ENCODE results near the gene PRKAR1B.

PRKAR1B gene

GRCh38 chr7:713488-714230, 13.4 kb downstream of the PRKAR1B start:
- no peak for TF ChIP-seq ZFX (IDR thresholded peaks at IDR 0.05)
- no peak for TF ChIP-seq CTCF (conservative IDR thresholded peaks at IDR 0.05)
- no peak overlapping the region for H3K27ac ChIP-seq

GRCh38 chr7:713139-713457, 14.0 kb downstream of the PRKAR1B start:
- TF ChIP-seq CTCF (conservative IDR thresholded peaks at IDR 0.05), result no peak
- no peak overlapping the region for H3K27ac ChIP-seq

GRCh38 chr7:712381-713138, 14.5 kb downstream of the PRKAR1B start:
- TF ChIP-seq ZFX (IDR thresholded peaks at IDR 0.05) (no peak), CTCF (conservative IDR thresholded peaks at IDR 0.05) (no peak)
- no peak overlapping the region for H3K27ac ChIP-seq

- no peak overlapping the region for H3K27ac ChIP-seq
- TF ChIP-seq CTCF (conservative IDR thresholded peaks at IDR 0.05) (no peak), ZFX (IDR thresholded peaks at IDR 0.05) (no peak)
Measured at GRCh38 chr7:711922-712380, 15.1 kb downstream of the PRKAR1B start.

DNA sequence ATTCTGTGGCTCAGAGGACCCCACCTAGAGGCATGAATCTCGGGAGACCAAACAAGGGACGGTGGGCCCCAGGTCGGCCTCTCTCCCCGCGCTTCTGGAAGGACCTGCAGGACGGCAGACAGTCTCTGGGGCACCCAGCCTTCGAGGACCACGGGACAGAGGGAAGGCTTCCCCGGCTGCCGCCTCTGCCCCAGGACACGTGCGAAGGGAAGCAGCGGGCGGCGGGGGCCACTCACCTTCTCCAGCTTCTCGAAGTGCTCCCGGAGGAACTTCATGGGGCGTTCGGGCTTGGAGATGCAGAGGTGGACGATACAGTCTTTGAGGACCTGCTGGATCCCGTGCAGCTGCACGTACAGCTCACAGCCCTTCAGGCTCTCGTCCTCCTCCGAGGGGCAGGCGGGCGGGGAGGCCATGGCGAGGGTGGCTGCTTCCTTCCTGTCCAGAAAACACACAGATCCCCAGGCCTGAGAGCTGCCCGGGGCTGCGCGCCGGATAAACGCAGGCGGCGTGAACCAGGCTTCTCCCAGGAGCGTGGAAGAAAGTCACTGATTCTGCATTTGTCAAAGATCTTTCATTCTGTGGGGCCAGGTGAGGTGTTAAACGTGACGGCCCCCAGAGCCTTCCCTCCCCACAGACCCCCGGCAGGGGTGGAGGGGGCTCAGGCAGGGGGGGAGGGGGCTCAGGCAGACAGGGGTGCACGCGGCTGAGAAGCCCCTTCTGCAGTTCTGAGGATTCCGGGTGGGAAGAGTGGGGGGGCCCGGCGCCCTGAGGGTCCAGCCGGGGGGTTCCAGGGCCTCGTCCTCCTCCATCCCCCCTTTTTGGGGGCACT, 15.8 kb downstream of the PRKAR1B start:
- H3K27ac ChIP-seq, result no peak overlapping the region
- TF ChIP-seq CTCF (conservative IDR thresholded peaks at IDR 0.05) (no peak), ZFX (IDR thresholded peaks at IDR 0.05) (no peak)

DNA sequence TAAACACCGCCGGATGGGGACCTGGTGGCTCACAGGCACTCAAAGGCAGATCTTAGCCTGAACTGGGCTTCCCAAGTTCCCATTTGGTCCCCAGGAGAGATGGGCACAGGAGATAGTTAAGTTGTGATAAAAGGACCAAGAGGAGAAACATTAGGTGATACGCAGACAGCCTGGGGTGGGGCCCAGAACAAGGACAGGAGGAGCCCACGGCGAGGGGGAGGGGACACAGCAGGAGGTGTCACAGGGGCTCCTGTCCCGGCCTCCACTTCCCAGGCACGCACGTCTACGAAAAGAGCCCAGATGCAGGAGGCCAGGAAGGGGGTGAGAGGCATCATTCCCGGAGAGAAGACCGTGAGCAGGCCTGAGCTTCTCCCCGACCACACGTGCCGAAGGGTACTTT, 16.9 kb downstream of the PRKAR1B start:
- H3K27ac ChIP-seq, result no peak overlapping the region
- TF ChIP-seq ZFX (IDR thresholded peaks at IDR 0.05), result no peak
- no peak for TF ChIP-seq CTCF (conservative IDR thresholded peaks at IDR 0.05)

Data from C4-2B (cell line).